Gastroesophageal sphincter (tissue), 3 donors: ENCODE data around the gene TPD52L2.

Source experiments
- CTCF ChIP-seq, 4 experiments: fragments of 200-600 bp in 2 of 4; fragments of 450-650 bp in 2 of 4; sonication (generic) in 1 of 4; IDR thresholded peaks; one replicate each; pipeline ENCODE4 v1.5.1; 2017 to 2019; ENCODE audit warnings: antibody characterized with exemption in 4 of 4, mild to moderate bottlenecking in 2 of 4, moderate library complexity in 2 of 4
- EP300 ChIP-seq: sonication (generic); formaldehyde crosslinking; IDR thresholded peaks from one replicate; pipeline ENCODE4 v1.6.1; 2017; ENCODE audit warnings: antibody characterized with exemption, mild to moderate bottlenecking
- POLR2A ChIP-seq, 2 donors: fragments of 450-650 bp; IDR thresholded peaks; one replicate each; pipeline ENCODE4 v1.6.1; 2017; ENCODE audit warnings: antibody characterized with exemption in 2 of 2, mild to moderate bottlenecking in 2 of 2, moderate library complexity in 1 of 2
- POLR2AphosphoS5 ChIP-seq: sonication (generic); formaldehyde crosslinking; IDR thresholded peaks from one replicate; pipeline ENCODE4 v1.6.1; 2017; ENCODE audit warnings: antibody characterized with exemption

GRCh38 chr20:63903796-63904561, 38.9 kb downstream of the TPD52L2 start:
- no peak for TF ChIP-seq POLR2A (IDR thresholded peaks at IDR 0.05)
- TF ChIP-seq CTCF (IDR thresholded peaks at IDR 0.05), result no peak
- no peak for TF ChIP-seq POLR2AphosphoS5
- no peak for TF ChIP-seq EP300
